Loucy (cell line): ENCODE data around the gene FAM13A.

ENCODE experiments used
- H2AFZ ChIP-seq: fragments of 200-600 bp; sonication (generic); 2 replicates; pipeline ENCODE4 v1.6.0; 2016; ENCODE audit warnings: antibody characterized with exemption, mild to moderate bottlenecking, low read length, moderate library complexity
- H3F3A ChIP-seq: fragments of 200-600 bp; 2 replicates; pipeline ENCODE4 v1.6.0; 2016; ENCODE audit warnings: antibody characterized with exemption, low read depth, mild to moderate bottlenecking
- H3K27me3 ChIP-seq: fragments of 200-600 bp; sonication (generic); 2 replicates; pipeline ENCODE4 v1.6.1; 2014; ENCODE audit warnings: low read length, mild to moderate bottlenecking; ENCODE audit not compliant: insufficient read depth, poor library complexity, severe bottlenecking
- H3K36me3 ChIP-seq: fragments of 200-600 bp; sonication (generic); 2 replicates; pipeline ENCODE4 v1.6.1; 2016; ENCODE audit warnings: low read length; ENCODE audit not compliant: insufficient read depth
- H3K4me1 ChIP-seq: fragments of 200-600 bp; sonication (generic); 2 replicates; pipeline ENCODE4 v1.5.1; 2014; ENCODE audit warnings: low read length, mild to moderate bottlenecking; ENCODE audit not compliant: insufficient read depth, poor library complexity, severe bottlenecking
- H3K4me2 ChIP-seq: fragments of 200-600 bp; sonication (generic); 2 replicates; pipeline ENCODE4 v1.6.0; 2014; ENCODE audit warnings: antibody characterized with exemption, low read length, low read depth, mild to moderate bottlenecking; ENCODE audit not compliant: poor library complexity, severe bottlenecking
- H3K4me3 ChIP-seq: fragments of 200-600 bp; sonication (generic); 2 replicates; pipeline ENCODE4 v1.5.1; 2014; ENCODE audit warnings: low read length, mild to moderate bottlenecking, mixed read lengths; ENCODE audit not compliant: poor library complexity, severe bottlenecking
- H3K79me2 ChIP-seq: fragments of 200-600 bp; sonication (generic); 2 replicates; pipeline ENCODE4 v1.6.1; 2014; ENCODE audit warnings: low read length; ENCODE audit not compliant: insufficient read depth
- H3K9ac ChIP-seq: fragments of 200-600 bp; sonication (generic); 2 replicates; pipeline ENCODE4 v1.6.0; 2014; ENCODE audit warnings: mild to moderate bottlenecking, low read depth, low read length, moderate library complexity; ENCODE audit not compliant: poor library complexity, severe bottlenecking
- H3K9me2 ChIP-seq: fragments of 200-600 bp; sonication (generic); replicated peaks from 2 replicates; pipeline ENCODE4 v1.6.1; 2016; ENCODE audit warnings: low read depth, low read length, mixed read lengths
- H3K9me3 ChIP-seq: fragments of 200-600 bp; sonication (generic); 2 replicates; pipeline ENCODE4 v1.6.1; 2014; ENCODE audit warnings: mild to moderate bottlenecking, antibody characterized with exemption, low read length, low read depth; ENCODE audit not compliant: insufficient read depth
- H4K20me1 ChIP-seq: fragments of 200-600 bp; sonication (generic); 2 replicates; pipeline ENCODE4 v1.6.0; 2014; ENCODE audit warnings: antibody characterized with exemption, low read length, mild to moderate bottlenecking; ENCODE audit not compliant: insufficient read depth, poor library complexity, severe bottlenecking
- EZH2phosphoT487 ChIP-seq: fragments of 200-600 bp; IDR thresholded peaks from 2 replicates; pipeline ENCODE4 v1.6.1; 2018; ENCODE audit warnings: antibody characterized with exemption, mild to moderate bottlenecking, moderate library complexity, borderline replicate concordance
- TF ChIP-seq, protein P1 (sequence below): fragments of 200-600 bp; sonication (generic); conservative IDR thresholded peaks from 2 replicates; pipeline ENCODE4 v1.5.1; 2014; ENCODE audit warnings: mild to moderate bottlenecking, antibody characterized with exemption, low read length

FAM13A gene

GRCh38 chr4:88868510-88868909 is 188.5 kb downstream of the FAM13A start:
- H4K20me1 ChIP-seq, result no peaks in the 10 kb centered on the region
- H3K9ac ChIP-seq, result no peak overlapping the region
- H3F3A ChIP-seq, result no peaks in the 10 kb centered on the region
- no peak overlapping the region for H3K4me2 ChIP-seq
- no peak overlapping the region for H2AFZ ChIP-seq
- no peaks in the 10 kb centered on the region for H3K79me2 ChIP-seq
- H3K9me2 ChIP-seq, result no peaks in the 10 kb centered on the region
- no peaks in the 10 kb centered on the region for H3K27me3 ChIP-seq
- no peak for TF ChIP-seq EZH2phosphoT487
- TF ChIP-seq, protein P1, sequence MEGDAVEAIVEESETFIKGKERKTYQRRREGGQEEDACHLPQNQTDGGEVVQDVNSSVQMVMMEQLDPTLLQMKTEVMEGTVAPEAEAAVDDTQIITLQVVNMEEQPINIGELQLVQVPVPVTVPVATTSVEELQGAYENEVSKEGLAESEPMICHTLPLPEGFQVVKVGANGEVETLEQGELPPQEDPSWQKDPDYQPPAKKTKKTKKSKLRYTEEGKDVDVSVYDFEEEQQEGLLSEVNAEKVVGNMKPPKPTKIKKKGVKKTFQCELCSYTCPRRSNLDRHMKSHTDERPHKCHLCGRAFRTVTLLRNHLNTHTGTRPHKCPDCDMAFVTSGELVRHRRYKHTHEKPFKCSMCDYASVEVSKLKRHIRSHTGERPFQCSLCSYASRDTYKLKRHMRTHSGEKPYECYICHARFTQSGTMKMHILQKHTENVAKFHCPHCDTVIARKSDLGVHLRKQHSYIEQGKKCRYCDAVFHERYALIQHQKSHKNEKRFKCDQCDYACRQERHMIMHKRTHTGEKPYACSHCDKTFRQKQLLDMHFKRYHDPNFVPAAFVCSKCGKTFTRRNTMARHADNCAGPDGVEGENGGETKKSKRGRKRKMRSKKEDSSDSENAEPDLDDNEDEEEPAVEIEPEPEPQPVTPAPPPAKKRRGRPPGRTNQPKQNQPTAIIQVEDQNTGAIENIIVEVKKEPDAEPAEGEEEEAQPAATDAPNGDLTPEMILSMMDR, result no peak
- H3K4me1 ChIP-seq, result no peaks in the 10 kb centered on the region
- no peaks in the 10 kb centered on the region for H3K36me3 ChIP-seq
- no peaks in the 10 kb centered on the region for H3K9me3 ChIP-seq
- no peak overlapping the region for H3K4me3 ChIP-seq

DNA sequence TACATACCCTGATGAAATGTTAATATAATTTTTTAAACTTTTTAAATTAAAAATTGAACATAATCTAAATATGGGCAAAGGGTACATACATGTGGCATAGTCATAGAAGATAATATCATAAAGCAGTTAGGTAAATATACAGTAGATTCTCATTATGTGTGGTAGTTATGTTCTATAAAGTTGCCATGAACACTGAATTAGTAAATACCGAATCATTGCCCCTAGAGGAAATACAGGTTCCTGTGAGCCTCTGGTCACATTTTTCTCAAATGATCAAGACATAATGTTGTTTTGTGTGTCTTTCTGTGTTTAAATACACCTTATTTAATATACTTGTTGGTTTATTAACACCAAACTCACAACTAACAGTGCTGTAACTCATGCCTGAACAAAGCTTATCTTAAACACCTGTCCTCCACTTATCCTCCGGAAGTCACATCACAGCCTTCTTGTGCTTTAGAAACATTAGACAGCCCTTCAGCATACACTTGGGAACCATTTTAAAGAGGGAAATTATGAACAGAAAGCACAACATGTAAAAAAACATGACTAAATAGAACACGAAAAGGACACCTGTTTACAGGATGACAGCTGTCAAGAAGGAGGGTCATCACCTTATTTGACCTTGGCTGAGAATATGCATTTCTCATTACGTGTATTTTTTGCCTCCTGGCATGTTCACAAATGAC is 190.0 kb downstream of the FAM13A start:
- H3K27me3 ChIP-seq, result no peaks in the 10 kb centered on the region
- no peak overlapping the region for H3K9ac ChIP-seq
- no peak overlapping the region for H3K4me3 ChIP-seq
- no peaks in the 10 kb centered on the region for H3K79me2 ChIP-seq
- no peaks in the 10 kb centered on the region for H3K36me3 ChIP-seq
- H3F3A ChIP-seq, result no peaks in the 10 kb centered on the region
- no peaks in the 10 kb centered on the region for H3K4me1 ChIP-seq
- TF ChIP-seq, protein P1, result no peak
- no peak for TF ChIP-seq EZH2phosphoT487
- no peaks in the 10 kb centered on the region for H3K9me3 ChIP-seq
- no peak overlapping the region for H3K4me2 ChIP-seq
- no peaks in the 10 kb centered on the region for H3K9me2 ChIP-seq
- no peak overlapping the region for H2AFZ ChIP-seq
- no peaks in the 10 kb centered on the region for H4K20me1 ChIP-seq

DNA sequence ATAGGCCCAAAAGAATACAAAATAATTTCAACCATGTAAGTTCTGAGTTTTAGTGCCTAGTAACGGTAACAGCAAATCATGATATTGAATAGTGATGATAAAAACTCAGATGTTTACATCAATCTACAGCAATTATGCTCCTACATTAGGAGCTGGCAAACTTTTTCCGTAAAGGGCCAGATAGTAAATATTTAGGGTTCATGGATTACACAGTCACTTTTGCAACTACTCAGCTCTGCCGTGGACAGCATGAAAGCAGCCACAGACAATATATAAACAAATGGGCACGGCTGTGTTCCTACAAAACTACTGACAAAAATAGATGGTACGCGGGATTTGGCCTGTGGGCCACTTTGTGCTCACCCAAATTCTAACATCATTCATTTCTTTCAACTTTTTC is 191.5 kb downstream of the FAM13A start:
- Histone ChIP-seq H2AFZ (no peak overlapping the region), H3K4me2 (no peak overlapping the region)

More for the DNA sequence above, 191.5 kb downstream of the FAM13A start:
- H3K36me3 ChIP-seq, result no peaks in the 10 kb centered on the region
- H3K9me2 ChIP-seq, result no peaks in the 10 kb centered on the region
- no peak overlapping the region for H3K9ac ChIP-seq
- no peaks in the 10 kb centered on the region for H3K9me3 ChIP-seq
- H3K27me3 ChIP-seq, result no peaks in the 10 kb centered on the region
- H4K20me1 ChIP-seq, result no peaks in the 10 kb centered on the region
- no peak overlapping the region for H3K4me3 ChIP-seq
- no peaks in the 10 kb centered on the region for H3F3A ChIP-seq
- no peaks in the 10 kb centered on the region for H3K4me1 ChIP-seq
- TF ChIP-seq EZH2phosphoT487, result no peak
- TF ChIP-seq, protein P1, result no peak
- no peaks in the 10 kb centered on the region for H3K79me2 ChIP-seq
